GM19372 (cell line): ENCODE measurements around the gene NFAT5.

ENCODE experiments used
- ATAC-seq: cut with Tn5 transposase; IDR thresholded peaks from one replicate; pipeline ENCODE4 v1.9.1; 2021; ENCODE audit warnings: mild to moderate bottlenecking, low read depth, moderate library complexity; ENCODE audit not compliant: unreplicated experiment

NFAT5 gene

DNA sequence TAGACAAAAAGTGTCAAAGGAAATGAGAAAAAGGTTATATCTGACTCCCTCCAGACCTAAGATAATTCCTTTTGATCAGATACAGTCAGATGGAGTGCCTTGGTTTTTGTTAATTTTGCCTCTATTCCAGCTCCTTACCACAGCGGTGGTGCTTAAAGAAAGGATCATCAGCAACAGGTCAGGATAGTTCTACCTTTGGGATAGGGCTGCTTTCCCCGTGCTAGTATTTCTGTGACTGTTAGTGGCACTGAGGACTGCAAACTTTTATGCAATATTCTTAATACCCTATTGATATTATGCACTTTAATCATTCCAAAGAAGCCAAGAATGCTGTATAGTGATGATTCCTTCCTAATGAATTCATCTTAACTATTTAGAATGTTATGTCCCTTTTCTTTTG lies 136.1 kb downstream of the NFAT5 start:
- no peak for ATAC-seq

DNA sequence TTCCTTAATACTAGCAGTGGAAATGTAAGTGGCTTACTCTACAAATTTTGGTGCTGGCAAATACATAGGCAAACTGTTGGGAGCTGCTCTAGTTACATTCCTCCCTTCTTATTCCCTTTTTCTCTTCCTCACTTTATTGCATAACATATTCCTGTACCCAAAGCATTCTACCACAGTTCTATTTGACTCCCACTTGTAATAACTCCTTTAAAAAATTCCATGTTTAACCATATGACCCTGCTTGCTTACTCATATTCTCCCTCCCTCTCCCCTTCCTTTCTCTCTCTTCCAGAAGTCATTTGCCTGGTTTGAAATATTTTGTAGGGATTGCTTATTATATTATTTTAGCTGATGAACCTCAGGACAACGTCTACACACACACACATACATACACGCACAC lies 137.9 kb downstream of the NFAT5 start:
- ATAC-seq: no peak

DNA sequence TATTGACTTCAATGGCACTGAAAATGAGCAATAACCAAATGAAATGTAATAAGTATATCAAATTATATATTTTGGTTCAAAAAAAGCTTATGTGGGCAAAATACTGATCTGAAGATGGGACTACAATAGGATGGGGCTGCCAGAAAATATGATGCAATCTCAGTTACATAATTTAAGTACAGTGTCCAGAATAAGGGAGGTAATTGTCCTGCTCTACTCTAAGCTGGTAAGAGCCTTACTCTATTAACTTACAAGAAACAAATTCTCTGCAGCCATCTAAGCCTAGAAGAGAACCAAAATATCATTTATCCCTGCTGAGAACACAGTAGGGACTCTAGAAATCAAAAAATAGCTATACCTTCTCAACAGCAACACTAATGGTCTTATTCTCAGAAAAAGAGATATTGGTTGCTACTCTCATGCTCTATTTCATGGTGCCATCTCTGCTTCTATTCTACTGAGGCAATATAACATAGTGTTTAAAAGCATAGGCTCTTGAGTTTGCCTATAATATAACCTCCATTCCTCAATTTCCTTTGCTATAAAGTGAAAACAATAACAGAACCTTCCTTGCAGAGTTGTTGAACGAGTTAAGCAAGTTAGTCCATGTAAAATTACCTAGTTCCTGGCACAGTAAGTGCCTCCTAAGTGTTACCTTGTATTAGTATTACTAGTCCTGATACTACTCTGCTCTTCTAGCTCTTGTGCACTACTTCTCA lies 140.6 kb downstream of the NFAT5 start:
- ATAC-seq: no peak

DNA sequence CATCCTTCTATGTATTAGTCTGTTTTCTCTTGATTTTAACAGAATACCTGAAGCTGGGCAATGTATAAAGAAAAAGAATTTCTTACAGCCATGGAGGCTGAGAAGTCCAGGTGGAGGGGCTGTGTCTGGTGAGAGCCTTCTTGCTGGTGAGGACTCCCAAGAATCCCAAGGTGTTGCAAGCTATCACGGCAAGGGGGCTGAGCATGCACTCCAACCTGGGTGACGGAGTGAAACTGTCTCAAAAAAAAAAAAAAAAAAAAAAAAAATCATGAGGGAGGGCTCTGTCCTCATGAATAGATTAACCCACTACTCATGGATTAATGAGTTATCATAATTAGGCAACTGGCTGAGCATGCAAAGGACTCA lies 141.2 kb downstream of the NFAT5 start:
- no peak for ATAC-seq

DNA sequence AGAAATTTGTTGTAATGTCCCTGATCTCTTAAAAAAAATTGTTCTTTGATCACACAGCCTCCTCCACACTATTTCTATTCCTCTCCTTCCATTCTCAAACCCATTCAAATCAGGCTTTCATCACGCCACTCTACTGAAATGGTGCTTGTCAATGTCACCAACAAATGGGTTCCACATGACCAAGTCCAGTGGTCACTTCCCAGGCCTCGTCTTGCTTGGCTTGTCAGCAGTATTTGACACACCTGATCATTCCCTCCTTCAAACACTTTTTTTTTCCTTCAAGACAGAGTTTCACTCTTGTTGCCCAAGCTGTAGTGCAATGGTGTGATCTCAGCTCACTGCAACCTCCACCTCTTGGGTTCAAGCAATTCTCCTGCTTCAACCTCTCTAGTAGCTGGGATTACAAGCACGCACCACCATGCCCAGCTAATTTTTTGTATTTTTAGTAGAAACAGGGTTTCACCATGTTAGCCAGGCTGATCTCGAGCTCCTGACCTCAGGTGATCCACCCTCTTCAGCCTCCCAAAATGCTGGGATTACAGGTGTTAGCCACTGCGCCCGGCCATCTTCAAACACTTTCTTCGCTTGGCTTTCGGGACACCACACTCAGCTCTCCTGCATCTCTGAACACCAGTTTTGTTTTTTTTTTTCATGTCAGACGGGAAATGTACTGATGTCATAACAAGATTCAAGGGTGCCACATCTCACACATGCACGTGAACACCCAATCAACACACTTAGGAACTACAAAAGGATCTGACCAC lies 142.3 kb downstream of the NFAT5 start:
- no peak for ATAC-seq

DNA sequence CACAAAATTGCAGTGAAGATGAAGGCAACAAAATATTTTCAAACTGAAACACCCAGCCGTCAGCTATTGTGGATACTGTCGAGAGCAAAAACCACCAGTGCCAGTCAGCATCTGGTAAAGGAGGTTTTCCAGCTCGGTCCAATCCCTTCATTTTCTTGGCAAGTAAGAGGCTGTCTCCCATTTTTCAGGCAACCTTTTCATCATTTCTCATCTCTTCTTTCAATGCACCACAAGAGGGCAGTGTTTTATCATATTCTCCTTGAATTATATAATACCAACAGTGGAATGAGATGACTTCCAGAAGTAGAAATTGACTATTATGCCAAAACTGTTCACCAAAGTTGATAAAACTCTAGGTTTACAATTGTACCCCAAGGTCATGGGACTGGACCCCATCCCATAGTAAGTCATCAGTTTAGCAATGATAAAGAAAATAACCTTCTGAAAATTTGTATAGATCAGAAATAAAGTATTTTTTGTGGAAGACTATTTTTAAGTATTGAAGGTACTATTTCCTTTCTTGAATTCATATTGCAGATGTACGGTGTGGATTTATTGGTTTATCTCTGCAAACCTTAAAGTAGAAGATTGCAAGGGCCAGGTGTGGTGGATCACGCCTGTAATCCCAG lies 143.8 kb downstream of the NFAT5 start:
- ATAC-seq: no peak

DNA sequence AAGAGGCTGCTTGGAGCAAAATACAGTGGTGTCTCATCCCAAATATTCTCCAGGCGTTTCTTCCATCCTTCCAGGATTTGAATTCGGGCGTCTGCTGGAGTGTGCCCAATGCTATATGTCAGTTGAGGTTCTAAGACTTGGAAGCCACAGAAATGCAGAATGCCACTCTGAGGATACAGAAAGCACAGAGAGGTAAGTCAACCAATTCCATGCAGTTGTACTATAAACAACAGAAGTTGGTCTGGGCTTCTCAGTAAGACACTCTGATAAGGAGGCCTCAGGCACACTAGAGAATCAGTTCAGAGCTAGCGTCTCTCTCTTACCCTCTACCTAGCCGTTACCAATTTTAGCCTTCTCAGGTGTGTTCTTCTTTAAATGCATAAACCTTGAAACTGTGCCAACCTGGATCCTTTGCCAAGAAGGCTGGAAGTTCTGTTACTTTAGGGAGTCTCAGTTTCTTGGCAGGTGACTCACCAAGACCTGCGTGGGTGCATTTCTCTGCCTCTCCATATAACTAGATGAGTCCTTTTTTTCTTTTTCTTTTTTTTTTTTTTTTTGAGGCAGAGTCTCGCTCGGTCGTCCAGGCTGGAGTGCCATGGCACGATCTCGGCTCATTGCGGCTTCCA lies 145.5 kb downstream of the NFAT5 start:
- ATAC-seq: no peak

DNA sequence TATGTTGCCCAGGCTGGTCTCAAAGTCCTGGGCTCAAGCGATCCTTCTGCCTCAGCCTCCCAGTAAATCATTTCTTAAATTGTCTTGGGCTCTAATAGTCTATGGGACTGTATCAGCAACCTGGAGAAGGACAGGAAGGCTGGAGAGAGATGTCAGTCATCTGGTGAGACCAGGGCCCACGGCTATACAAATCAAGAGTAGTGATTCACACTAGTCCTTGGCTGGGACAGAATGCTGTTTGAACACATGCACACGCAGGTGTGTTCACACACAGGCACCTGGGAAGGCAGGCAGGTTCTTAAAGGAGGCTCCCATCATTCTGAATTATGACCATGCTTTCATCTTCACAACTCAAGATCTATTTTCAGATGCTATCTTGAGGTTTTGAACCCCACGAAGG lies 146.5 kb downstream of the NFAT5 start:
- no peak for ATAC-seq

DNA sequence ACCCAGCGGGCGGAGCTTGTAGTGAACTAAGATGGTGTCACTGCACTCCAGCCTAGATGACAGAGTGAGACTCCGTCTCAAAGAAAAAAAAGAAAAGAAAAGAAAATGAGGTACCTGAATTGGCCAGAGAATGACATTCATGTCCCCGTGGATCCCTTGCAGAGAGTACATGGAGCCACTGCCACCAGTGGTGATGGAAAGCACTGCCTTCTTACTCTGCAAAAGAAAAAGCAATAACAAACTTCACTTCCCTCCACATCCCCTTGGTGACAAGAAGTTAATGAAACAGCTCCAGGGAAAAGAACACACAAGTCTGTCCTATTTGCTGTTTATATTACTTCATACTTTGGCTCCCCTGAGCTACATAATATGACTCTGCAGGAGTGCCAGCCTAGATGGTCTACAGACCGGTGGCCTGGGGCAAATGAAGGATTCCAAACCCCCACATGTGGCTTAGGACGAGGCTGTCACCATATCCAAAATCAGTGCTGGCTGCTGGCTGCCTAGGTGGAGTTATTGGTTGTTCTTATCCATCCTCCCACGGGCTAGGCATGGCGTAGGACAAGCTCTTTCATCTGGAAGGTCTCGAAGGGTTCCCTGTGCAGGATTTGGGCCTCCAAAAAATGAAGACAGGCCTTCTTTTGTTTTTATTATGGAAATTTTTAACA lies 147.3 kb downstream of the NFAT5 start:
- no peak for ATAC-seq

DNA sequence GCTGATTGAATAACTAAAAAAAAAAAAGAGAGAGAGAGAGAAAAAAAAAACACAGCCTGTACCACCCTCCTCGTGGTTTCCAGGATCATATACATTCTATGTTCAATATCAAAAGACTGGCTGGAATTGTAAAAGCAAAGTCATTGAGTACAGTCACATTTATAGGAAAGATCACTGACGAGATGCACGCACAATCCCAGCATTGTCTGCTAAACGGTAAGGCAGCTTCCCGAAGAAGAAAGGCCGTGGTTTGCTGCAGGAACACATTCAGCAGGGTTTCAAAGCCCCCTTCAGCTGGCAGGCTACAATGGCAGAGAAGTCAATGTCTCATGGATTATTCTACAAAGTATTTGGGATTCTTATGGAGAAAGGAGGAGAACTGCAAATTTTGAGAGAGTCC lies 151.3 kb downstream of the NFAT5 start:
- ATAC-seq: no peak

DNA sequence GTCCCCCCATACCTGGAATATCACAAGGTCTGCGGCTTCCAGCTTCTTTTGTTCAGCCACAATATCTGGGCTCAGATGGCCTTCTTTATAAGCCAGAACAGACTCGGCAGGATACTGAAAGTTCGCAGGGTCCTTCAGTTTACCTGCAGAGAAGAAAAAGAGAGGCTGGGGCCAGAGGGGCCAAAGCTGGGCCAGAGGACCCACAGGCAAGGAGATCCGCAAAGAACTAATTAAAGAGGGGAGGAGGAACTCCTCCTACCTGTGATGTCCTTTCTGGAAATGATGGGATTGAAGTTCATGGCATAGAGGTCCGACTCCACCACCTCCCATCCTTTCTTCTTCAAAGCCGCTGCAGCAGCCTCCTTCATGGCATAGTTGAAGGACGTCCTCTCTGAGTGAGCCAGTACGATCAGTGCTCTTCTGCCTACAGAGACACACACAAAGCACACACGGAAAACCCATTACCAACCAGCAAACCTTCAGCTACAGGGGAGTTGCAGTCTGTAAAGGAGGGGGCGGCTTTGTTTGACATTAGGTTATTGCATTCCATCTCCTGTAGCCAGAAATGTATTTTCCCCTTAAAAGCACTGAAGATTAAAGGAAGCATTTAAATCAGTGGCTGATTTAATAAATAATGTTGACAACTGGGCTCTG lies 152.5 kb downstream of the NFAT5 start:
- no peak for ATAC-seq

DNA sequence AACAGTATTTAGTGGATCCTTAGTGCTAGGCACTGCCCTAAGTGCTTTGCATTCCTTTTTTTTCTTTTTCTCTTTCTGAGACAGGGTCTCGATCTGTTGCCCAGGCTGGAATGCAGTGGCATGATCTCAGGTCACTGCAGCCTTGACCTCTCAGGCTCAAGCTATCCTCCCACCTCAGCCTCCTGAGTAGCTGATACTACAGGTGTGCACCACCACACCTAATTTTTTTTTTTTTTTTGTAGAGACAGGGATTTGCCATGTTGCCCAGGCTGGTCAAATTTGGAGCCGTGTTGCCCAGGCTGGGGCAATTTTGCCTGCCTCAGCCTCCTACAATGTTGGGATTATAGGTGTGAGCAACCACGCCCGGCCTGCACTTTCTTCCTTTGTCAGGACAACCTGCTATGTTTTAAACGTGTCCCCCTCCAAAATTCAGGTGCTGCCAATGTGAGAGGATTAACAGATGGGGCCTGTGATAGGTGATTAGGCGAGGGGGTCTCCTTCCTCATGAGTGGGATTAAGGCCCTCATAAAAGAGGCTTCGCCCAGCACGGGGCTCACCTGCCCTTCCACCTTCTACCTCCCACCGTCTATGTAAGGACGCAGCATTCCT lies 155.2 kb downstream of the NFAT5 start:
- no peak for ATAC-seq

DNA sequence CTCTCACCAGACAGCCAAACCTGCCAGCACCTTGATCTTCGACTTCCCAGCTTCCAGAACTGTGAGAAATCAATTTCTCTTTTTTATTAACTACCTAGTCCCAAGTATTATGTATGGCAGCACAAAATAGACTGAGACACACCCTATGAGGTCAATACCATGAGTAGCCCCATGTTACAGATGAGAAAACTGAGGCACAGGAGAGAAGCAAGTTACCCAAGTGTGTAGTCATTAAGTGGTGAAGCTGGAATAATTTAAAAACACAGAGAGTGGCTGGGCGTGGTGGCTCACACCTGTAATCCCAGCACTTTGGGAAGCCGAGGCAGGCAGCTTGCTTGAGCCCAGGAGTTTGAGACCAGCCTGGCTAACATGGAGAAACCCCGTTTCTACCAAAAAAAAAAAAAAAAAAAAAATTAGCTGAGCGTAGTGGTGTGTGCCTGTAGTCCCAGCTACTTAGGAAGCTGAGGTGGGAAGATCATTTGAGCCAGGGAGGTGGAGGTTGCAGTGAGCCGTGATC lies 155.7 kb downstream of the NFAT5 start:
- no peak for ATAC-seq

DNA sequence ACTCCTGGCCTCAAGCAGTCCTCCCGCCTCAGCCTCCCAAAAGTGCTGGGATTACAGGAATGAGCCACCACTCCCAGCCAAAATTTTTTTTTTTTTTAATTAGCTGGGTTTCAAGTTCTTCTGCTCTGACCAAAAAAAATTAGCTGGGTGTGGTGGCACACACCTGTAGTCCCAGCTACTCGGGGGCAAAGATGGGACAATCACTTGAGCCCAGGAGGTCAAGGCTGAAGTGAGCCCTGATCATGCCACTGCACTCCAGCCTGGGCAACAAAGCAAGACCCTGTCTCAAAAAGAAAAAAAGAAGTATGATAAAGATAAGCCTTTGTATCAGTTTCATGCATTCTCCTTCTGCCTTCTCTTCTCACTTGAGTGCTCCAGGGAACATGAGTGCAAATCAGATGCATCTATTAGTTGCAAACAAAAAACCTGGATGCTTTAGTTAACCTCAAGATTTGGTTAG lies 158.7 kb downstream of the NFAT5 start:
- no peak for ATAC-seq

DNA sequence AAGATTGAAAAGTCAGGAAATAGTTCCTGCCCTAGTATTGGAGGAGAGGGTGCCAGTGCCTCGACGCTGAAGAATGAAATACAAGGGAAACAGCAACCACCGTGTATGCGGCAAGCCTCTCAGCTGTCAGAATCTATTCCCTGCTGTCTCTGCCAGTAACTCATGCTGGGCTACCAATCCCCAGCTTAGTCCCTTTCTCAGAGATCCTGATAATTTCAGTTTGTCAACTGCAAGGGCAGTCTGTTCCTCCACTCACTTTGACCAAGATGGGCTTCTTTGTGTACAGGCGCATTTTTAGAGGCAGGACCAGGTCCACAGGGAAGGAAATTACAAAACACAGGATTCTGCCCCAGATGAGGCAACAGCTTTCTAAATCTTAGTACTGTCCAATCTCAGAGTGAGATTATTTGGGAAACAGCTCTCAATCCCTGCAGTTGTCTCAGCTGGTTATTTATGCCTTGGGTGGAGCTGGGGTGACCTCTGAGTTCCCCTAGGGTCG lies 159.3 kb downstream of the NFAT5 start:
- no peak for ATAC-seq

DNA sequence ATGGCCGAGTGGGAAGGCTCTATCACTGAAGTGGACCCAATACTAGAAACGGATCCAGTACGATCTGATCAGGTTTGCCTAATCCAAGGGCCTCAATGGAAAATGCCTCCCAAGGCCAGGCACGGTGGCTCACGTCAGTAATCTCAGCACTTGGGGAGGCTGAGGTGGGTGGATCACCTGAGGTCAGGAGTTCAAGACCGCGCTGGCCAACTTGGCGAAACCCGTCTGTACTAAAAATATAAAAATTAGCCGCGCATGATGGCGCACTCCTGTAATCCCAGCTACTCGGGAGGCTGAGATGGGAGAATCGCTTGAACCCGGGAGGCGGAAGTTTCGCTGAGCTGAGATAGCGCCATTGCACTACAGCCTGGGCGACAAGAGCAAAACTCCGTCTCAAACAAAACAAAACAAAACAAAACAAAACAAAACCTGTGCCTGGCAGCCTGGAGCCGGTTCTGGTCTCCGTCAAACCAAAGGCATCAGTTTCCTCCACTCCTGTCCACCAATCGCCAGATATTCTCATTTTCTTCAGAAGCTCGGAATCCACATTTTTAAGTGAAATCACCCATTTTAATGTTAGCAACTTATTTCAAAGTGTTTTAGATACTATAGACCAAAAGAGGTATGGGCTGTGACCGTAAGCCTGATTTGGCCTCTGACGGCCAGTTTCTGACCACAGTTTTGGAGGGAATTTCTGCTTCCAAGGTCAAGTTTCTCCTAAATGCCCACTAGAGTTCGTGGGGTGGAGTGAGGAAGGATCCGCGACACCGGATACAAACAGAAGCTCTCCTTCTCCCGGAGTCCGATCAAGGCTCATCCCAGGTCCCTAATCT lies 159.9 kb downstream of the NFAT5 start:
- ATAC-seq: no peak

DNA sequence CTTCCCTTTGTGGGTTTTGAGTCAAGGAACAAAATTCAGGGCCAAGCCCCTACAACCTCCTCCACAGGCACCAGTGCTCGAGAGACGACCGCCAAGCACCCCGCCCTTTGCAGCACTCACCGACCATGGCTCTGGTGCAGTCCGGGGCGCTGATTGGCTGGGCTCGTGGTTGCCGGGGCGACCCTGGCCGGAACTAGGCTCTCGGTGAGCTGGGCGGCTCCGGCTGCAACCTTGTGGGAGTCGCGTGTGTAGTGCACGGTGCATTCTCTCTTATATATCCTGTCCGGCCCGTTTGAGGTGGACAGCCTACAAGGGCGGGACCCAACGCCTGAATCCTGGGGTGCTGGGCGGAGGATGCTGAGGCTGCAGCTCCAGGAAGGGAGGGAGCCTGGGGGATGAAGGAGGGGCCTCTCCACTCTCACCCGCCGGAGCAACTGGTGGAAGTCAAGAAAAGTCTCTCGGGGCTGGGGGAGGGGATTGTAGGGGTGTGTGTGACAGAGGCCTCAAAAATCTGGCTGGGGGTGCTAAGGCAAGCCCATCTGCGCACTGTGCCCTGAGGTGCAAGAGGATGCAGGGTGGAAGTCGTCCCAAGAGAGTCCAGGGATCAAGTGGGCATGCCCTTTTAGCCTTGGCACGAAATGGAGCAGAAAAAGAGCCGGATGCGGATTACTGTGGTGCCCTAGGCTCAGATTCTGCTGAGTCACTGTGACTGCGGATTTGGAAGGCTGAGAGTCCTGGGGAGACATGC lies 160.7 kb downstream of the NFAT5 start, which contains the start of gene NQO1:
Gene NQO1 (minus strand): TSS at position 248 of the 748 bp plus-strand sequence. CDS start 121 bp downstream, at position 127.
- ATAC-seq: peak; percentile 98

DNA sequence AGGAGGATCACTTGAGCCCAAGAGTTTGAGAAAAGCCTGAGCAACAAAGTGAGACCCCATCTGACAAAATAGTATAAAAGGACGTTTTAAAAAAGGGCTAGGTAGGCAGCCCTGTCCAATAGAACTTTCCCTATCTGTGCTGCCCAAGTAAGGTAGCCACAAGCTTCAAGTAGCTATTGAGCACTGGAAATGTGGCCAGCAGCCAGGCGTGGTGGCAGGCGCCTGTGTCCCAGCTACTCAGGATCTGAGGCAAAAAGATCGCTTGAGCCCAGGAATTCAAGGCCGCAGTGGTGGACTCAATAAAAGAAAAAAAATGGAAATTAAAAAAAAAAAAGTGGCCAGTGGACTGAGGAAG lies 162.1 kb downstream of the NFAT5 start:
- ATAC-seq: no peak
